GM12878 (cell line): ENCODE data around the gene ST13. TPM values are rescaled to one million over a fixed set of nuclear protein-coding genes. Genes with fewer than 3 reads are reported as not detected.

ENCODE experiments used
- ATAC-seq: fragments of 200-7000 bp; cut with Tn5 transposase; 3 replicates; pipeline ENCODE4 v1.9.1; 2020; ENCODE audit warnings: mild to moderate bottlenecking, moderate library complexity
- BruUV-seq: library from RNA; stranded (reverse); fragments of 400-500 nt; replicated peaks from 2 replicates; lab custom pipeline; 2021; lab: Mats Ljungman, UMichigan
- CTCF ChIA-PET: fragments of 300-600 bp; sonication (Branson Sonifier 250); formaldehyde crosslinking; extraction: SDS; loops from one replicate; lab custom pipeline; 2021; ENCODE audit warnings: inconsistent platforms; lab: Yijun Ruan, JAX
- POLR2A ChIA-PET: fragments of 350-600 bp; formaldehyde crosslinking; extraction: SDS; loops from one replicate; lab custom pipeline; 2021; ENCODE audit warnings: inconsistent platforms; lab: Charles Lee
- RAD21 ChIA-PET: fragments of 300-600 bp; sonication (Branson Sonifier 250); formaldehyde crosslinking; loops from one replicate; lab custom pipeline; 2023; ENCODE audit warnings: antibody characterized with exemption; ENCODE audit not compliant: unreplicated experiment; lab: Charles Lee
- SMC1A ChIA-PET: fragments of 300-600 bp; sonication (Branson Sonifier 250); formaldehyde crosslinking; loops from one replicate; lab custom pipeline; 2023; ENCODE audit not compliant: unreplicated experiment, uncharacterized antibody; lab: Charles Lee
- DNase-seq: peaks from one replicate; pipeline ENCODE4 v3.0.0-alpha.2; 2011; ENCODE audit warnings: low read depth, low spot score
- FAIRE-seq: peaks from 3 replicates; lab custom pipeline; 2011; peaks lifted over from hg19 to GRCh38; lab: Jason Lieb, UNC
- H2AFZ ChIP-seq: 2 replicates; pipeline ENCODE4 v1.6.0; 2011; ENCODE audit warnings: low read depth, low read length, control low read depth; ENCODE audit not compliant: control insufficient read depth
- H3K27ac ChIP-seq: 2 replicates; pipeline ENCODE4 v1.5.1; 2011; ENCODE audit warnings: control low read depth; ENCODE audit not compliant: control insufficient read depth, insufficient read depth
- H3K27me3 ChIP-seq, 2 experiments: replicated peaks in 1 of 2; 2 replicates each; pipeline versions ENCODE4 v1.6.0 to v1.6.1; 2011; ENCODE audit warnings: low read length in 1 of 2; ENCODE audit not compliant: control insufficient read depth in 2 of 2, insufficient read depth in 2 of 2
- H3K36me3 ChIP-seq, 2 experiments: 2 replicates each; pipeline ENCODE4 v1.5.1; 2011; ENCODE audit warnings: low read length in 1 of 2; ENCODE audit not compliant: control insufficient read depth in 2 of 2, insufficient read depth in 2 of 2
- H3K4me1 ChIP-seq: 2 replicates; pipeline ENCODE4 v1.6.1; 2011; ENCODE audit warnings: mild to moderate bottlenecking, low read length, moderate library complexity, mixed read lengths; ENCODE audit not compliant: control insufficient read depth, insufficient read depth
- H3K4me2 ChIP-seq: 2 replicates; pipeline ENCODE4 v1.6.0; 2011; ENCODE audit warnings: control low read depth; ENCODE audit not compliant: control insufficient read depth, insufficient read depth
- H3K4me3 ChIP-seq: fragments of 200-600 bp; sonication (generic); 2 replicates; pipeline ENCODE4 v1.5.1; 2016
- H3K79me2 ChIP-seq: 2 replicates; pipeline ENCODE4 v1.6.0; 2011; ENCODE audit warnings: low read length; ENCODE audit not compliant: control insufficient read depth, insufficient read depth
- H3K9ac ChIP-seq: 2 replicates; pipeline ENCODE4 v1.8.0; 2011; ENCODE audit warnings: low read length, control low read depth, mixed read lengths; ENCODE audit not compliant: control insufficient read depth, insufficient read depth
- H3K9me3 ChIP-seq: replicated peaks from 3 replicates; pipeline ENCODE4 v1.5.1; 2011; ENCODE audit warnings: mild to moderate bottlenecking, low read length; ENCODE audit not compliant: control insufficient read depth, insufficient read depth
- H4K20me1 ChIP-seq: 2 replicates; pipeline ENCODE4 v1.6.0; 2011; ENCODE audit not compliant: control insufficient read depth, insufficient read depth
- HDAC6 ChIP-seq: fragments of 200-600 bp; sonication (generic); IDR thresholded peaks from one replicate; pipeline ENCODE4 v1.8.0; 2017; ENCODE audit warnings: antibody characterized with exemption; ENCODE audit not compliant: unreplicated experiment
- MTA2 ChIP-seq: fragments of 450-650 bp; IDR thresholded peaks from 2 replicates; pipeline ENCODE4 v1.6.1; 2016; ENCODE audit warnings: low read depth, mild to moderate bottlenecking, moderate library complexity
- MTA3 ChIP-seq: IDR thresholded peaks from 2 replicates; pipeline ENCODE4 v1.6.1; 2012; ENCODE audit warnings: low read length, inconsistent platforms, borderline replicate concordance
- NFXL1 ChIP-seq: fragments of 450-650 bp; IDR thresholded peaks from 2 replicates; pipeline ENCODE4 v1.6.1; 2017; ENCODE audit warnings: antibody characterized with exemption, mild to moderate bottlenecking, borderline replicate concordance
- POLR2A ChIP-seq: IDR thresholded peaks from 2 replicates; pipeline ENCODE4 v1.6.1; 2011; ENCODE audit warnings: low read depth, mild to moderate bottlenecking, low read length
- SUPT20H ChIP-seq: IDR thresholded peaks from 2 replicates; pipeline ENCODE4 v1.6.1; 2011; ENCODE audit warnings: low read depth, mild to moderate bottlenecking, low read length, moderate library complexity, borderline replicate concordance; ENCODE audit not compliant: control insufficient read depth
- TBL1XR1 ChIP-seq: IDR thresholded peaks from 2 replicates; pipeline ENCODE4 v1.6.1; 2012; ENCODE audit warnings: low read depth, low read length, improper control_type of control experiment
- YBX1 ChIP-seq: fragments of 450-650 bp; IDR thresholded peaks from 2 replicates; pipeline ENCODE4 v1.6.1; 2016; ENCODE audit warnings: antibody characterized with exemption
- ZNF274 ChIP-seq: IDR thresholded peaks from one replicate; pipeline ENCODE4 v1.8.0; 2011; ENCODE audit not compliant: insufficient read length, insufficient read depth
- WGBS: methylation state at CpG from one replicate; pipeline ENCODE4 v1.1.6; 2016; ENCODE audit warnings: low lambda C conversion rate; ENCODE audit not compliant: insufficient replicate concordance, insufficient coverage; ENCODE audit errors: missing lambda C conversion rate; 5-methylcytosine and 5-hydroxymethylcytosine counted together
- in situ Hi-C: fragments of 300-500 bp; cut with MboI; formaldehyde crosslinking; loops from 9 replicates; pipeline ENCODE4 v1.14.3; 2018; ENCODE audit warnings: mixed read lengths
- intact Hi-C: fragments of 100-400 bp; cut with micrococcal nuclease; formaldehyde crosslinking; loops from one replicate; pipeline ENCODE4 v1.14.2; 2022; ENCODE audit not compliant: unreplicated experiment
- polyA plus RNA-seq, 11 experiments: library from polyadenylated mRNA; depleted of rRNA in 4 of 11; unstranded in 6 of 11; stranded (reverse) in 5 of 11; fragments of >200 nt; fragmentation: Nextera tagmentation in 4 of 11; fragmentation: Illumina TruSeq in 1 of 11; extraction: Ambion mirVana in 4 of 11; extraction: Trizol in 1 of 11; gene quantifications; 1 replicate in 1 of 11; 2 replicates in 10 of 11; pipeline versions ENCODE4 v1.2.1 to v1.2.3, GENCODE V29; 2011 to 2016; ENCODE audit warnings: inconsistent platforms in 2 of 11, missing spikeins in 2 of 11, low read depth in 1 of 11
- total RNA-seq, 4 experiments: library from RNA; depleted of rRNA in 3 of 4; stranded (reverse); fragments of >200 nt in 3 of 4; fragmentation: Illumina TruSeq in 1 of 4; extraction: Trizol in 1 of 4; gene quantifications; 2 replicates each; pipeline versions ENCODE4 v1.2.1 to v1.2.3, GENCODE V29; 2013 to 2021
- TF ChIP-seq, protein P1 (sequence below): IDR thresholded peaks from 2 replicates; pipeline ENCODE4 v1.6.1; 2012; ENCODE audit warnings: improper control_type of control experiment, low read depth, low read length; ENCODE audit not compliant: insufficient replicate concordance
- TF ChIP-seq, protein P2 (sequence below): fragments of 450-650 bp; IDR thresholded peaks from 2 replicates; pipeline ENCODE4 v1.6.1; 2017; ENCODE audit warnings: low read depth, mild to moderate bottlenecking, moderate library complexity
- TF ChIP-seq, protein P3 (sequence below): fragments of 450-650 bp; IDR thresholded peaks from 2 replicates; pipeline ENCODE4 v1.6.1; 2017; ENCODE audit warnings: borderline replicate concordance

The ST13 gene
- total and polyA plus RNA-seq, 10 of the 15 experiments (the other 5 are each of a cell fraction or from before 2014, with no cell fraction given), result 52.5 to 286 (median 181) TPM

DNA sequence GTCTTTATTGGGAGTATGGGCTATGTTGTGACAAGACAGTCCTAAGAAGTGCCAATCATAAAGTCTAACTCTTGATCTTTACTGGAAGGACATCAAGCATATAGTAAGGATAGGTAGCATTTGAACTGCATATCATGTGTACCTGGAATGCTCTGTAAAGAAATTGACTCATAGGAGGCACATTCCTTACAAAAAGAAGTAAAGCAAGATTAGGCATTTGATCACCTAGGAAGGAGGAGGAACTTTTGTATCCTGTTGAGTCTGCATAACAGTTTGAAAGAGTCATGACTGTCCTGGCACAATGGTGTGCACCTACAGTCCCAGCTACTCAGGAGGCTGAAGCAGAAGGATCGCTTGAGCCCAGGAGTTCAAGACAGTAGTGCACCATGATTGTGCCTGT, 47.7 kb upstream of the ST13 start:
- no peaks in the 10 kb centered on the region for H3K79me2 ChIP-seq
- in situ Hi-C loops (no loop called here), intact Hi-C loops (no loop called here)
- no peak overlapping the region for H3K9ac ChIP-seq
- no peaks in the 10 kb centered on the region for H4K20me1 ChIP-seq
- POLR2A ChIA-PET, result interaction anchor here (1.2 kb wide), 1 partner anchor 10 kb away, joined by 3 read pairs; no protein-coding TSS in a partner anchor
- no peak for FAIRE-seq
- RAD21 ChIA-PET, result no interaction called here
- TF ChIP-seq ZNF274, result no peak
- TF ChIP-seq, protein P1, sequence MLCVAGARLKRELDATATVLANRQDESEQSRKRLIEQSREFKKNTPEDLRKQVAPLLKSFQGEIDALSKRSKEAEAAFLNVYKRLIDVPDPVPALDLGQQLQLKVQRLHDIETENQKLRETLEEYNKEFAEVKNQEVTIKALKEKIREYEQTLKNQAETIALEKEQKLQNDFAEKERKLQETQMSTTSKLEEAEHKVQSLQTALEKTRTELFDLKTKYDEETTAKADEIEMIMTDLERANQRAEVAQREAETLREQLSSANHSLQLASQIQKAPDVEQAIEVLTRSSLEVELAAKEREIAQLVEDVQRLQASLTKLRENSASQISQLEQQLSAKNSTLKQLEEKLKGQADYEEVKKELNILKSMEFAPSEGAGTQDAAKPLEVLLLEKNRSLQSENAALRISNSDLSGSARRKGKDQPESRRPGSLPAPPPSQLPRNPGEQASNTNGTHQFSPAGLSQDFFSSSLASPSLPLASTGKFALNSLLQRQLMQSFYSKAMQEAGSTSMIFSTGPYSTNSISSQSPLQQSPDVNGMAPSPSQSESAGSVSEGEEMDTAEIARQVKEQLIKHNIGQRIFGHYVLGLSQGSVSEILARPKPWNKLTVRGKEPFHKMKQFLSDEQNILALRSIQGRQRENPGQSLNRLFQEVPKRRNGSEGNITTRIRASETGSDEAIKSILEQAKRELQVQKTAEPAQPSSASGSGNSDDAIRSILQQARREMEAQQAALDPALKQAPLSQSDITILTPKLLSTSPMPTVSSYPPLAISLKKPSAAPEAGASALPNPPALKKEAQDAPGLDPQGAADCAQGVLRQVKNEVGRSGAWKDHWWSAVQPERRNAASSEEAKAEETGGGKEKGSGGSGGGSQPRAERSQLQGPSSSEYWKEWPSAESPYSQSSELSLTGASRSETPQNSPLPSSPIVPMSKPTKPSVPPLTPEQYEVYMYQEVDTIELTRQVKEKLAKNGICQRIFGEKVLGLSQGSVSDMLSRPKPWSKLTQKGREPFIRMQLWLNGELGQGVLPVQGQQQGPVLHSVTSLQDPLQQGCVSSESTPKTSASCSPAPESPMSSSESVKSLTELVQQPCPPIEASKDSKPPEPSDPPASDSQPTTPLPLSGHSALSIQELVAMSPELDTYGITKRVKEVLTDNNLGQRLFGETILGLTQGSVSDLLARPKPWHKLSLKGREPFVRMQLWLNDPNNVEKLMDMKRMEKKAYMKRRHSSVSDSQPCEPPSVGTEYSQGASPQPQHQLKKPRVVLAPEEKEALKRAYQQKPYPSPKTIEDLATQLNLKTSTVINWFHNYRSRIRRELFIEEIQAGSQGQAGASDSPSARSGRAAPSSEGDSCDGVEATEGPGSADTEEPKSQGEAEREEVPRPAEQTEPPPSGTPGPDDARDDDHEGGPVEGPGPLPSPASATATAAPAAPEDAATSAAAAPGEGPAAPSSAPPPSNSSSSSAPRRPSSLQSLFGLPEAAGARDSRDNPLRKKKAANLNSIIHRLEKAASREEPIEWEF, result no peak
- no peak for TF ChIP-seq YBX1
- TF ChIP-seq HDAC6, result no peak
- TF ChIP-seq SUPT20H, result no peak
- TF ChIP-seq, protein P2, sequence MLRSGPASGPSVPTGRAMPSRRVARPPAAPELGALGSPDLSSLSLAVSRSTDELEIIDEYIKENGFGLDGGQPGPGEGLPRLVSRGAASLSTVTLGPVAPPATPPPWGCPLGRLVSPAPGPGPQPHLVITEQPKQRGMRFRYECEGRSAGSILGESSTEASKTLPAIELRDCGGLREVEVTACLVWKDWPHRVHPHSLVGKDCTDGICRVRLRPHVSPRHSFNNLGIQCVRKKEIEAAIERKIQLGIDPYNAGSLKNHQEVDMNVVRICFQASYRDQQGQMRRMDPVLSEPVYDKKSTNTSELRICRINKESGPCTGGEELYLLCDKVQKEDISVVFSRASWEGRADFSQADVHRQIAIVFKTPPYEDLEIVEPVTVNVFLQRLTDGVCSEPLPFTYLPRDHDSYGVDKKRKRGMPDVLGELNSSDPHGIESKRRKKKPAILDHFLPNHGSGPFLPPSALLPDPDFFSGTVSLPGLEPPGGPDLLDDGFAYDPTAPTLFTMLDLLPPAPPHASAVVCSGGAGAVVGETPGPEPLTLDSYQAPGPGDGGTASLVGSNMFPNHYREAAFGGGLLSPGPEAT, result no peak
- no peak for TF ChIP-seq MTA3
- TF ChIP-seq, protein P3, sequence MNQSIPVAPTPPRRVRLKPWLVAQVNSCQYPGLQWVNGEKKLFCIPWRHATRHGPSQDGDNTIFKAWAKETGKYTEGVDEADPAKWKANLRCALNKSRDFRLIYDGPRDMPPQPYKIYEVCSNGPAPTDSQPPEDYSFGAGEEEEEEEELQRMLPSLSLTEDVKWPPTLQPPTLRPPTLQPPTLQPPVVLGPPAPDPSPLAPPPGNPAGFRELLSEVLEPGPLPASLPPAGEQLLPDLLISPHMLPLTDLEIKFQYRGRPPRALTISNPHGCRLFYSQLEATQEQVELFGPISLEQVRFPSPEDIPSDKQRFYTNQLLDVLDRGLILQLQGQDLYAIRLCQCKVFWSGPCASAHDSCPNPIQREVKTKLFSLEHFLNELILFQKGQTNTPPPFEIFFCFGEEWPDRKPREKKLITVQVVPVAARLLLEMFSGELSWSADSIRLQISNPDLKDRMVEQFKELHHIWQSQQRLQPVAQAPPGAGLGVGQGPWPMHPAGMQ, result no peak
- no peak for TF ChIP-seq TBL1XR1
- TF ChIP-seq MTA2, result no peak
- no peak for TF ChIP-seq NFXL1
- no peak for TF ChIP-seq POLR2A
- no peaks in the 10 kb centered on the region for H3K27me3 ChIP-seq
- 100% methylated on average over 1 of the region's 1 CpG for WGBS
- no peak for DNase-seq
- peaks cover 0 to 4% of the 10 kb centered on the region in 2 experiments; a peak in 1 of 4 replicates for H3K36me3 ChIP-seq
- no peak for ATAC-seq
- H2AFZ ChIP-seq, result no peak overlapping the region
- BruUV-seq, result TSS peak; percentile 50
- H3K9me3 ChIP-seq, result no peaks in the 10 kb centered on the region
- CTCF ChIA-PET, result interaction anchor here (2.7 kb wide), 1 partner anchor 18 kb away, joined by 9 read pairs; no protein-coding TSS in a partner anchor
- no peaks in the 10 kb centered on the region for H3K4me1 ChIP-seq
- H3K27ac ChIP-seq, result no peak overlapping the region
- SMC1A ChIA-PET, result no interaction called here
- H3K4me3 ChIP-seq, result no peak overlapping the region
- no peak overlapping the region for H3K4me2 ChIP-seq
